Keratinocyte (primary cell): ENCODE data around the gene ENTPD7. TPM values are rescaled to one million over a fixed set of nuclear protein-coding genes. Genes with fewer than 3 reads are reported as not detected.

Source experiments
- DNase-seq: peaks from one replicate; pipeline ENCODE4 v3.0.0-alpha.2; 2011; ENCODE audit warnings: low read depth, missing footprints, low spot score
- FAIRE-seq: peaks from 2 replicates; lab custom pipeline; 2011; peaks lifted over from hg19 to GRCh38; lab: Jason Lieb, UNC
- H2AFZ ChIP-seq: 2 replicates; pipeline ENCODE4 v1.6.0; 2012; ENCODE audit warnings: low read length, control low read depth, inconsistent platforms; ENCODE audit not compliant: control insufficient read depth
- H3K27ac ChIP-seq: 2 replicates; pipeline ENCODE4 v1.5.1; 2011; ENCODE audit warnings: low read length; ENCODE audit not compliant: control insufficient read depth, insufficient read depth
- H3K27me3 ChIP-seq: 3 replicates; pipeline ENCODE4 v1.6.0; 2011; ENCODE audit warnings: low read length; ENCODE audit not compliant: control insufficient read depth, insufficient read depth; ENCODE audit errors: extremely low read depth
- H3K36me3 ChIP-seq, 2 experiments: 2 replicates in 1 of 2; 3 replicates in 1 of 2; pipeline ENCODE4 v1.5.1; 2011; ENCODE audit warnings: low read length in 2 of 2, mild to moderate bottlenecking in 1 of 2; ENCODE audit not compliant: control insufficient read depth in 2 of 2, insufficient read depth in 2 of 2; ENCODE audit errors: extremely low read depth in 1 of 2
- H3K4me1 ChIP-seq: 3 replicates; pipeline ENCODE4 v1.5.1; 2011; ENCODE audit warnings: low read length; ENCODE audit not compliant: control insufficient read depth, insufficient read depth; ENCODE audit errors: extremely low read depth
- H3K4me2 ChIP-seq: 3 replicates; pipeline ENCODE4 v1.6.0; 2011; ENCODE audit warnings: low read depth, low read length; ENCODE audit not compliant: control insufficient read depth, insufficient read depth; ENCODE audit errors: extremely low read depth
- H3K4me3 ChIP-seq, 3 experiments: fragments of 200-600 bp in 1 of 3; sonication (generic) in 1 of 3; 2 replicates in 2 of 3; 3 replicates in 1 of 3; pipeline ENCODE4 v1.5.1; 2011 to 2016; ENCODE audit warnings: low read length in 3 of 3, mild to moderate bottlenecking in 3 of 3, control low read depth in 2 of 3, inconsistent platforms in 1 of 3, low read depth in 1 of 3, mixed read lengths in 1 of 3, mixed run types in 1 of 3, moderate library complexity in 1 of 3; ENCODE audit not compliant: control insufficient read depth in 2 of 3, insufficient read depth in 2 of 3; ENCODE audit errors: extremely low read depth in 1 of 3
- H3K79me2 ChIP-seq: 2 replicates; pipeline ENCODE4 v1.6.0; 2012; ENCODE audit warnings: low read length; ENCODE audit not compliant: control insufficient read depth, insufficient read depth
- H3K9ac ChIP-seq: 3 replicates; pipeline ENCODE4 v1.6.0; 2011; ENCODE audit warnings: low read length; ENCODE audit not compliant: control insufficient read depth, insufficient read depth; ENCODE audit errors: extremely low read depth
- H3K9me1 ChIP-seq: 3 replicates; pipeline ENCODE4 v1.6.0; 2011; ENCODE audit warnings: low read length; ENCODE audit not compliant: control insufficient read depth, insufficient read depth; ENCODE audit errors: extremely low read depth
- H3K9me3 ChIP-seq: 2 replicates; pipeline ENCODE4 v1.5.1; 2012; ENCODE audit warnings: low read depth, low read length; ENCODE audit not compliant: control insufficient read depth
- H4K20me1 ChIP-seq: 3 replicates; pipeline ENCODE4 v1.6.0; 2011; ENCODE audit warnings: low read length; ENCODE audit not compliant: control insufficient read depth, insufficient read depth; ENCODE audit errors: extremely low read depth
- EZH2 ChIP-seq: IDR thresholded peaks from one replicate; pipeline ENCODE4 v1.6.1; 2012; ENCODE audit warnings: inconsistent platforms, mild to moderate bottlenecking, low read length, moderate library complexity
- dilution Hi-C: fragments of 300-500 bp; cut with MboI; formaldehyde crosslinking; loops from one replicate; pipeline ENCODE4 v1.7.0; 2020; ENCODE audit warnings: low sequenced_read_pairs; ENCODE audit not compliant: extremely low pct_ligation_motif_present
- polyA plus RNA-seq, 5 experiments: library from polyadenylated mRNA; depleted of rRNA in 3 of 5; stranded (reverse) in 3 of 5; stranded (forward) in 1 of 5; unstranded in 1 of 5; fragments of >200 nt; gene quantifications; 1 replicate in 1 of 5; 2 replicates in 3 of 5; 3 replicates in 1 of 5; pipeline versions ENCODE4 v1.2.1 to v1.2.3, GENCODE V29; 2011 to 2012; ENCODE audit warnings: missing spikeins in 2 of 5, low read depth in 1 of 5, low replicate concordance in 1 of 5
- TF ChIP-seq, protein P1 (sequence below), 3 experiments: IDR thresholded peaks in 1 of 3; conservative IDR thresholded peaks in 1 of 3; optimal IDR thresholded peaks in 1 of 3; 2 replicates in 2 of 3; 3 replicates in 1 of 3; pipeline versions ENCODE3 to v1.5.1; 2011; ENCODE audit warnings: low read length in 3 of 3, mild to moderate bottlenecking in 3 of 3, moderate library complexity in 2 of 3, control low read depth in 1 of 3, inconsistent platforms in 1 of 3; ENCODE audit not compliant: insufficient read depth in 2 of 3; ENCODE audit errors: extremely low read depth in 1 of 3

The ENTPD7 gene
- polyA plus RNA-seq, 1 donor (not counting 4 experiments of a cell fraction or from before 2014, with no cell fraction given) = 18.1 TPM

DNA sequence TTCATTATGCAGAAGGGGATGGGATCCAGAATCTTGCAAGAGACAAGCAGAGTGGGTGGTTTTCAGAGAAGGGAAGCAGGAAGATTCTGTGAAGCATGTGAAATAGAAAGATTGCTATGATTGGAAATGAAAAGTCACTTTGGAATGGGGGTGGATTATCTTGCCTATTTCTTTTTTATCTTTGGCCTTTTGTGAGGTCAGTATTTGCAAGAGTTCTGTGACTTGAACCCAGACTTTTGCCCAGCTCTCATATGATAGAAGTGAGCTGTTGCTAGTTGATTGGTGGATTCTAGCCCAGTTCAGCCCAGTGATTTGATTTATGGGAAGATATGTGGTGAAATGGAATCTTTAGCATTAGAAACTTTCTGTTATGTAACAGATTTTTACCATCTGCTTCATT, 17.1 kb downstream of the ENTPD7 start:
- Histone ChIP-seq H3K9me3 (no peaks in the 10 kb centered on the region), H2AFZ (no peak overlapping the region), H3K9me1 (no peaks in the 10 kb centered on the region), H4K20me1 (no peaks in the 10 kb centered on the region), H3K36me3 (peaks cover 15 to 32% of the 10 kb centered on the region in 2 experiments), H3K9ac (no peak overlapping the region), H3K4me1 (peaks cover 26% of the 10 kb centered on the region), H3K79me2 (peaks cover 25% of the 10 kb centered on the region), H3K4me3 (no peak overlapping the region), H3K27me3 (no peaks in the 10 kb centered on the region), H3K27ac (no peak overlapping the region), H3K4me2 (no peak overlapping the region)
- DNase-seq (no peak), FAIRE-seq (no peak)
- TF ChIP-seq EZH2 = no peak
- TF ChIP-seq, protein P1, sequence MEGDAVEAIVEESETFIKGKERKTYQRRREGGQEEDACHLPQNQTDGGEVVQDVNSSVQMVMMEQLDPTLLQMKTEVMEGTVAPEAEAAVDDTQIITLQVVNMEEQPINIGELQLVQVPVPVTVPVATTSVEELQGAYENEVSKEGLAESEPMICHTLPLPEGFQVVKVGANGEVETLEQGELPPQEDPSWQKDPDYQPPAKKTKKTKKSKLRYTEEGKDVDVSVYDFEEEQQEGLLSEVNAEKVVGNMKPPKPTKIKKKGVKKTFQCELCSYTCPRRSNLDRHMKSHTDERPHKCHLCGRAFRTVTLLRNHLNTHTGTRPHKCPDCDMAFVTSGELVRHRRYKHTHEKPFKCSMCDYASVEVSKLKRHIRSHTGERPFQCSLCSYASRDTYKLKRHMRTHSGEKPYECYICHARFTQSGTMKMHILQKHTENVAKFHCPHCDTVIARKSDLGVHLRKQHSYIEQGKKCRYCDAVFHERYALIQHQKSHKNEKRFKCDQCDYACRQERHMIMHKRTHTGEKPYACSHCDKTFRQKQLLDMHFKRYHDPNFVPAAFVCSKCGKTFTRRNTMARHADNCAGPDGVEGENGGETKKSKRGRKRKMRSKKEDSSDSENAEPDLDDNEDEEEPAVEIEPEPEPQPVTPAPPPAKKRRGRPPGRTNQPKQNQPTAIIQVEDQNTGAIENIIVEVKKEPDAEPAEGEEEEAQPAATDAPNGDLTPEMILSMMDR (optimal IDR thresholded peaks at IDR 0.05 in 1 of 3, IDR thresholded peaks at IDR 0.05 in 1 of 3, conservative IDR thresholded peaks at IDR 0.05 in 1 of 3; ENCODE audit: extremely low read depth in 1 of 3, insufficient read depth in 2 of 3, low read length in 3 of 3) = no peak
- dilution Hi-C loops = no loop called here

DNA sequence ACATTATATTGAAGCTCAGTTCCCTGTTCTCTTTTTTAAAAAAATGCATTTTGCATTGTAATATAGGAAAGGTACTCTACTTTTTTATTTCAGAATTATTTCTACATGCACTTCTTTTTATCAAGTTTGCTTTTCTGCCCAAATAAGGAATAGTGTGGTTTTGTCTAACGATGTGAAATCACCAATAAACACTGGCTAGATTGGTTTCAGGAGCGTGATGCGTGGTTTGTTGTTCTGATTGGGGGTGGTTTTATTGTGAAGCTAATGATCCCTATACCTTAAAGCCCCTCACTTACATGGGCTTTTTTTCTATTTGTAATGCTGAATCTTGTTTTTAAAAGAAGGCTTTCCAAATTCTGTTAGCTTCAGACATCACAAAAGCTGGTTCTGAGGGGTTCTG, 17.6 kb downstream of the ENTPD7 start:
- Histone ChIP-seq H3K4me2 (no peak overlapping the region), H3K9me1 (no peaks in the 10 kb centered on the region), H3K79me2 (peaks cover 25% of the 10 kb centered on the region), H3K9me3 (no peaks in the 10 kb centered on the region), H3K36me3 (peaks cover 15 to 29% of the 10 kb centered on the region in 2 experiments), H2AFZ (no peak overlapping the region), H3K27me3 (no peaks in the 10 kb centered on the region), H3K27ac (no peak overlapping the region), H3K9ac (no peak overlapping the region), H3K4me3 (no peak overlapping the region), H4K20me1 (no peaks in the 10 kb centered on the region), H3K4me1 (peaks cover 26% of the 10 kb centered on the region)
- DNase-seq (no peak), FAIRE-seq (no peak)
- dilution Hi-C loops = no loop called here
- TF ChIP-seq, protein P1 (optimal IDR thresholded peaks at IDR 0.05 in 1 of 3, IDR thresholded peaks at IDR 0.05 in 1 of 3, conservative IDR thresholded peaks at IDR 0.05 in 1 of 3; ENCODE audit: extremely low read depth in 1 of 3, insufficient read depth in 2 of 3, low read length in 3 of 3) = no peak
- TF ChIP-seq EZH2 = no peak
